Measurements from ENCODE around the gene TSHZ2. TPM values are rescaled to one million over a fixed set of nuclear protein-coding genes. Genes with fewer than 3 reads are reported as not detected.

The TSHZ2 gene
- total RNA-seq, 2 experiments from 2014 or later: 8.1 to 9.2 TPM

GRCh38 chr20:52972965-52973819 is 1.0 kb downstream of the TSHZ2 start:
- ChIA-PET POLR2A (no interaction called here), CTCF (no interaction called here)
- peaks cover 44% of the 10 kb centered on the region for H3K4me1 Mint-ChIP-seq
- H3K4me3 Mint-ChIP-seq: peak overlapping the region; percentile 81
- peak; percentile 22 for DNase-seq
- no peaks in the 10 kb centered on the region for H3K9me3 Mint-ChIP-seq
- no peaks in the 10 kb centered on the region for H3K36me3 Mint-ChIP-seq (ENCODE audit: low read depth)
- peaks cover 20% of the 10 kb centered on the region for H3K27me3 Mint-ChIP-seq
- peak overlapping the region; percentile 82 for H3K27ac Mint-ChIP-seq

- peak; percentile 44 for DNase-seq
- CTCF ChIA-PET: interaction anchor here (0.6 kb wide), 1 partner anchor 139 kb away, joined by 3 read pairs; no protein-coding TSS in a partner anchor
- Mint-ChIP-seq H3K9me3 (no peaks in the 10 kb centered on the region), H3K4me3 (peak overlapping the region; percentile 81), H3K27me3 (peaks cover 20% of the 10 kb centered on the region), H3K4me1 (peaks cover 50% of the 10 kb centered on the region), H3K36me3 (ENCODE audit: low read depth) (no peaks in the 10 kb centered on the region), H3K27ac (peak overlapping the region; percentile 82)
- POLR2A ChIA-PET: no interaction called here
These were observed 2.0 kb downstream of the TSHZ2 start for GRCh38 chr20:52974179-52974594.

GRCh38 chr20:52975029-52975732 is 3.0 kb downstream of the TSHZ2 start:
- no peak for DNase-seq
- no peaks in the 10 kb centered on the region for H3K9me3 Mint-ChIP-seq
- ChIA-PET POLR2A (interaction anchor here (0.7 kb wide), 2 partner anchors 96 to 178 kb away, joined by 4 to 14 read pairs; no protein-coding TSS in a partner anchor), CTCF (interaction anchor here (0.8 kb wide), 1 partner anchor 144 kb away, joined by 3 read pairs; no protein-coding TSS in a partner anchor)
- H3K27me3 Mint-ChIP-seq: peaks cover 20% of the 10 kb centered on the region
- H3K27ac Mint-ChIP-seq: peak overlapping the region; percentile 82
- no peaks in the 10 kb centered on the region for H3K36me3 Mint-ChIP-seq (ENCODE audit: low read depth)
- H3K4me1 Mint-ChIP-seq: peaks cover 58% of the 10 kb centered on the region
- peak overlapping the region; percentile 81 for H3K4me3 Mint-ChIP-seq

GRCh38 chr20:52975803-52976531 is 3.8 kb downstream of the TSHZ2 start:
- Mint-ChIP-seq H3K4me1 (peaks cover 62% of the 10 kb centered on the region), H3K27ac (peak overlapping the region; percentile 82), H3K9me3 (no peaks in the 10 kb centered on the region), H3K4me3 (peak overlapping the region; percentile 81), H3K27me3 (peaks cover 17% of the 10 kb centered on the region), H3K36me3 (ENCODE audit: low read depth) (no peaks in the 10 kb centered on the region)
- no peak for DNase-seq
- ChIA-PET POLR2A (interaction anchor here (0.7 kb wide), 1 partner anchor 95 kb away, joined by 4 read pairs; no protein-coding TSS in a partner anchor), CTCF (interaction anchor here (0.6 to 0.8 kb wide), 2 partner anchors 144 to 661 kb away, joined by 3 read pairs; no protein-coding TSS in a partner anchor)

- Mint-ChIP-seq H3K36me3 (ENCODE audit: low read depth) (no peaks in the 10 kb centered on the region), H3K27ac (peak overlapping the region; percentile 48), H3K27me3 (peaks cover 4% of the 10 kb centered on the region), H3K4me1 (peaks cover 62% of the 10 kb centered on the region), H3K4me3 (no peak overlapping the region), H3K9me3 (no peaks in the 10 kb centered on the region)
- POLR2A ChIA-PET: interaction anchor here (0.7 kb wide), 1 partner anchor 23 kb away, joined by 3 read pairs; no protein-coding TSS in a partner anchor
- DNase-seq: no peak
- CTCF ChIA-PET: no interaction called here
These were observed 6.7 kb downstream of the TSHZ2 start for GRCh38 chr20:52978851-52979250.

- CTCF ChIA-PET: interaction anchor here (1.3 kb wide), 1 partner anchor 10 kb away, joined by 3 read pairs; no protein-coding TSS in a partner anchor
These were observed 8.9 kb downstream of the TSHZ2 start for GRCh38 chr20:52981051-52981450.

GRCh38 chr20:52983726-52984450 is 11.7 kb downstream of the TSHZ2 start:
- H3K4me1 Mint-ChIP-seq: peaks cover 28% of the 10 kb centered on the region
- H3K27me3 Mint-ChIP-seq: no peaks in the 10 kb centered on the region
- H3K27ac Mint-ChIP-seq: peak overlapping the region; percentile 77
- no peaks in the 10 kb centered on the region for H3K9me3 Mint-ChIP-seq
- no peak for DNase-seq
- ChIA-PET POLR2A (no interaction called here), CTCF (interaction anchor here (1.0 kb wide), 1 partner anchor 9 kb away, joined by 4 read pairs; no protein-coding TSS in a partner anchor)
- no peaks in the 10 kb centered on the region for H3K36me3 Mint-ChIP-seq (ENCODE audit: low read depth)
- peak overlapping the region; percentile 51 for H3K4me3 Mint-ChIP-seq

More at GRCh38 chr20:52981051-52981450, 8.9 kb downstream of the TSHZ2 start:
- no peak for DNase-seq
- no peak overlapping the region for H3K27ac Mint-ChIP-seq
- H3K4me3 Mint-ChIP-seq: no peak overlapping the region
- H3K36me3 Mint-ChIP-seq (ENCODE audit: low read depth): no peaks in the 10 kb centered on the region
- H3K27me3 Mint-ChIP-seq: peaks cover 4% of the 10 kb centered on the region
- POLR2A ChIA-PET: no interaction called here
- peaks cover 52% of the 10 kb centered on the region for H3K4me1 Mint-ChIP-seq
- no peaks in the 10 kb centered on the region for H3K9me3 Mint-ChIP-seq

GRCh38 chr20:52984451-52984810 is 12.3 kb downstream of the TSHZ2 start:
- H3K36me3 Mint-ChIP-seq (ENCODE audit: low read depth): no peaks in the 10 kb centered on the region

GRCh38 chr20:52985687-52986086 is 13.5 kb downstream of the TSHZ2 start:
- no peaks in the 10 kb centered on the region for H3K36me3 Mint-ChIP-seq (ENCODE audit: low read depth)
- peaks cover 13% of the 10 kb centered on the region for H3K4me1 Mint-ChIP-seq
- no peak for DNase-seq
- H3K4me3 Mint-ChIP-seq: no peak overlapping the region
- ChIA-PET CTCF (no interaction called here), POLR2A (no interaction called here)
- no peak overlapping the region for H3K27ac Mint-ChIP-seq
- no peaks in the 10 kb centered on the region for H3K27me3 Mint-ChIP-seq
- H3K9me3 Mint-ChIP-seq: no peaks in the 10 kb centered on the region

More at GRCh38 chr20:52984451-52984810, 12.3 kb downstream of the TSHZ2 start:
- DNase-seq: no peak
- no peaks in the 10 kb centered on the region for H3K27me3 Mint-ChIP-seq
- H3K4me3 Mint-ChIP-seq: peak overlapping the region; percentile 51
- H3K27ac Mint-ChIP-seq: peak overlapping the region; percentile 77
- ChIA-PET POLR2A (no interaction called here), CTCF (interaction anchor here (1.0 kb wide), 1 partner anchor 9 kb away, joined by 4 read pairs; no protein-coding TSS in a partner anchor)
- peaks cover 23% of the 10 kb centered on the region for H3K4me1 Mint-ChIP-seq
- H3K9me3 Mint-ChIP-seq: no peaks in the 10 kb centered on the region

GRCh38 chr20:52987295-52987694 is 15.1 kb downstream of the TSHZ2 start:
- no peak overlapping the region for H3K27ac Mint-ChIP-seq
- no peaks in the 10 kb centered on the region for H3K9me3 Mint-ChIP-seq
- H3K27me3 Mint-ChIP-seq: no peaks in the 10 kb centered on the region
- no peaks in the 10 kb centered on the region for H3K36me3 Mint-ChIP-seq (ENCODE audit: low read depth)
- DNase-seq: no peak
- POLR2A ChIA-PET: no interaction called here
- CTCF ChIA-PET: no interaction called here
- no peak overlapping the region for H3K4me3 Mint-ChIP-seq
- H3K4me1 Mint-ChIP-seq: peaks cover 10% of the 10 kb centered on the region

GRCh38 chr20:52991830-52992229 is 19.7 kb downstream of the TSHZ2 start:
- CTCF ChIA-PET: interaction anchor here (0.9 kb wide), 1 partner anchor 30 kb away, joined by 3 read pairs; no protein-coding TSS in a partner anchor
- H3K9me3 Mint-ChIP-seq: no peaks in the 10 kb centered on the region
- no peaks in the 10 kb centered on the region for H3K27me3 Mint-ChIP-seq
- no peak overlapping the region for H3K27ac Mint-ChIP-seq
- DNase-seq: no peak
- no peak overlapping the region for H3K4me3 Mint-ChIP-seq
- H3K4me1 Mint-ChIP-seq: peaks cover 13% of the 10 kb centered on the region
- POLR2A ChIA-PET: no interaction called here
- no peaks in the 10 kb centered on the region for H3K36me3 Mint-ChIP-seq (ENCODE audit: low read depth)

GRCh38 chr20:52992632-52993031 is 20.5 kb downstream of the TSHZ2 start:
- Mint-ChIP-seq H3K27me3 (no peaks in the 10 kb centered on the region), H3K9me3 (no peaks in the 10 kb centered on the region), H3K36me3 (ENCODE audit: low read depth) (no peaks in the 10 kb centered on the region), H3K4me3 (no peak overlapping the region), H3K27ac (peak overlapping the region; percentile 5), H3K4me1 (peaks cover 13% of the 10 kb centered on the region)
- CTCF ChIA-PET: interaction anchor here (1.6 kb wide), 1 partner anchor 9 kb away, joined by 4 read pairs; no protein-coding TSS in a partner anchor
- POLR2A ChIA-PET: interaction anchor here (0.6 kb wide), 1 partner anchor 680 kb away, joined by 4 read pairs; no protein-coding TSS in a partner anchor
- DNase-seq: no peak
